CD4-positive, alpha-beta T cell treated with Interferon gamma for 1 hour (primary cell): ENCODE measurements around the gene XAB2.

Source experiments
- DNase-seq: peaks from one replicate; pipeline ENCODE4 v3.0.0-alpha.2; 2020

Gene XAB2

DNA sequence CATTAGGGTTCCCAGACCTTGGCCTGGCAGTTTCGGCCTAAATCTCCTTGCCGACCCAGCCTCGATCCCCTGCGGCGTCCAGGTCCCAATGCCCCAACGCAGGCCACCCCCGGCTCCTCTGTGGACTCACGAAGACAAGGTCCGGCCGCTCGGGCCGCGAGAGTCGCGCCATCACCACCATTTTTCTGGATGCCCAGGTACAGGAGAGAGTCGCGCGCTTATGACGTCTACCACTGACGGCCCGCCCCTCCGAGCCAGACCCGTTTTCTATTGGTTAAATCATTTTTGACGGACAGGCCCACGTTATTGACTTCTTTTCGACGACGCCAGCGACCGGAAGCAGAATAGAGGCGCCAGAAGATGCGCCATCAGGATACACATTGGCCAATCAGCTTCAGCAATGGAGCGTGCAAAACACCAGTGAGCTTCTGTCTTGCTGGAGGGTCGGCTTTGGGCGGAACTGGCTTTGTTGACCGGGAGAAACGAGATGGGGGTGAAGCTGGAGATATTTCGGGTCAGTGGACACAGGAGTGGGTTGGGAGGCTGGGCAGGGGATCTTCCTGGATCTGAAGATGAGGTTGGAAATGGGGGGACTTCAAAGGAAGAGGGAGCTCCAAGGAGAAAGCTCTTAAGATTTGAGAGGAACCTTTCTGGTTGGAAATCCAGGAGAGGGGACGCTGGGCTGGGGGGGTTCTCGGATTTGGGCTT lies at the start of gene XAB2, which contains the start of gene PET100:
TSS of gene XAB2 (minus strand) at position 199 of the 708 bp plus-strand sequence. CDS start at position 181, 18 bp downstream.
TSS of gene PET100 (plus strand) at position 447 of the 708 bp plus-strand sequence. CDS start at position 488, 41 bp downstream.
- DNase-seq = peak; percentile 98

DNA sequence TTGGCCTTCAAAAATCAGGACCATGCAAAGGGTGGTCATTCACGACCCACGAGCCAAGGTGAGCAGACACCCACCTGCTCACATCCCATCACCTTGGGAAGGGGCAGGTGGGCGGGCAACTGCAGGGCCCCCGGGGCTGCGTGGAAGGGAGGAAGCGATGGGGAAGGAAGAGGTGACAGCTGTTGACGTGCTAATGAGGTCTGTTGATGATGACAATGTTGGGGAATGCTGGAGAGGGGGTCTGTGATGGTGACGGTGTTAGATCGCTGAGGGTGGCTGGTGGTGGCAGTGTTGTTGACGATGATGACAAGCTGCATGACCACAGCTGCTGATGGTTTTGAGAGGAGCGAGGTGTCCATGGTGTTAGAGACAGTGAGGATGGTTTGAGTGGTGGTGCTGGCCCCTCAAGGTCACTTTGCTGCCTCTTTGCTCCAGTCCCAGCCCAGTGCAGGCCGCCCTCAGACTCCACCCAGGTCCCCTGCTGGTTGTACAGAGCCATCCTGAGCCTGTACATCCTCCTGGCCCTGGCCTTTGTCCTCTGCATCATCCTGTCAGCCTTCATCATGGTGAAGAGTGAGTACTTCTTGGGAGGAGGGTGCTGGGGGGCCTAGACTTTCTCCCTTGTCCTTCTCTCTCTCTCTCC lies 48.4 kb upstream of the XAB2 start:
- DNase-seq = no peak

DNA sequence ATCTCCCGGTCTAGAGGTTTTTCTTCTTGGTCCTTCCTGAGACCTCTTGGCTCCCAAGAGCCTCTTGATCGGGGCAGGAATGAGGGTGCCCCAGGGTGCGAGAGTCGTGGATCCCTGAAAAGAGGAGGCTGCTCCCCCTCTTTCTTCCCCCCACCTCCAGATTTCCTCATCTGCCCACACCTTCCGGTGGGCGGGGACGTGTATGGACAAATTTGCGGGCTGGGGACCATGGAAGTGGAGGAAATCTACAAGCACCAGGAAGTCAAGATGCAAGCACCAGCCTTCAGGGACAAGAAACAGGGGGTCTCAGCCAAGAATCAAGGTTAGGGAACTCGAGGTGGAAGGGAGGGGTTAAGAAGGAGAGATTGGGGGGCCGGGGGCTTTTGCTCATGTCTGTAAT lies 47.5 kb upstream of the XAB2 start, which contains the start of gene MCEMP1:
TSS of gene MCEMP1 (plus strand) at position 237 of the 400 bp plus-strand sequence. CDS start at position 268, 31 bp downstream.
- no peak for DNase-seq

DNA sequence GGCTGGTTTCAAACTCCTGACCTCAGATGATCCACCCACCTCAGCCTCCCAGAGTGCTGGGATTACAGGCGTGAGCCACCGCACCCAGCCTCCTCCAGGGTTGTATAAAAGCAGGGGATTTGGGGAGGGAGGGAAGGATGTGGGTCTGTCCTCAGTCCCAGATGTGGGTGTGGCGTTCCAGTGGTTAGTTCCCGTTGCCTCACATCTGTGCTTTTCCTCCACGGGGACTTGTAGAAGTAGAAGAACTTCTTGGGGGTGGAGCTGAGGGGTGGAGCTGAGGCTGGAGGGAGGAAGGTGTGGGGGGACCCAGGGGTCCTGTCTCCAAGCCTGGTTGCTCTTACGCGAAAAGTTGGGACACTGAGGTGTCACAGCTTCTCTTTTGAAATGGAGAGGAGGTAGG lies 47.0 kb upstream of the XAB2 start:
- DNase-seq = no peak

DNA sequence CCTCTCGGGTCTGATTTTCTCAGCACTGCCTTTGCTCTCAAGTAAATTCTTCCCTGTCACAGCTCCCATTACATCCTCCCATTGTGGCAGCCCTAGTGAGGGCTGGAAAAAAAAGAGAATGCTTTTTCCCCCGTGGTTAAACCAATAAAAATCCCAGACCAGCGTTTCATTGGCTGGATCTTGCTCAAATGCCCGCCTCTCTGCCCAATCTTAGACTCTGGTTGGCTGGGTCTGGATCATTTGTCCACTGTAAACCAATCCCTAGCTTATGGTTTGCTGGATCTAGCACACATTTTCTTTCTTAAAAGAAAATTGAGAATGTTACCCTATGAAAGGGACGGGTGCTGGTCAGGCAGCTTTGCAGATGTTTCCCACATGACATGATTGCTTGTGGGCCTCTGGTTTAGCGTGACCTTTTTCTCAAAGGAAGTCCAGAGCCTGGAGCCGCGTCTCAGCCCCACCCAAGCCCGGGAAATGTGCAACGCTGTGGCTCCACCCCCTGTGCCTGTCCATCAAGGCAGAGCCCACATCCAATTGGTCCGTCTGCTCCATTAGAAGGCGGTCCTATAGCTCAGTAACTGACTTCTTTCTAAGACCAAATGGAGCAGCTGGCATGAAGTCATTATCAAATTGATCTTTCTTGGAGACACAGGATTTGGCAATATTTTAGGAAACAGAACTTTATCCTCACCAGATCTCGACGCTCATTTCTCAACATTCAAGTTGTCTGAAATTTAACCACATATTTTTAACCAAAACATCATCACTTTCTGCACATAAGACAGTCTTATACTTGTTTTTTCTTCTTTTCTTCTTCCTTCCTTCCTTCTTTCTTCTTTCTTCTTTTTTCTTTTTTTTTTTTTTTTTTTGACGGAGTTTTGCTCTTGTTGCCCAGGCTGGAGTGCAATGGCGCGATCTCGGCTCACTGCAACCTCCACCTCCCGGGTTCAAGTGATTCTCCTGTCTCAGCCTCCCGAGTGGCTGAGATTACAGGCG lies 45.0 kb upstream of the XAB2 start:
- peak; percentile 75 for DNase-seq

DNA sequence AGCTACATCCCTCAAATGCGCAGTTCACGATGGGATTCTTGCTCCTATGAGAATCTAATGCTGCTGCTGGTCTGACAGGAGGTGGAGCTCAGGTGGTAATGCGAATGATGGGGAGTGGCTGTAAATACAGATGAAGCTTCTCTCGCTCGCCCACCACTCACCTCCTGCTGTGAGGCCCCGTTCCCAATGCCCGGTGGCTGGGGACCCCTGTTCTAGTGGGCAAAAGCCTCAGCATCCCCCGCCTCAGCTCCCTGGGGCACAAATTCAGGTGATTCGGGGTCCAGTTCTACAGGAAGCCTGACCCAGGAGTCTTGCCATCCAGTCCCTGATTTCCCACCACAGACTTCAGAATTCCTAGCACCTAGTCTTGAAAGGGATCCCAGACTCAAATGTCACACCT lies 43.2 kb upstream of the XAB2 start:
- DNase-seq = no peak

DNA sequence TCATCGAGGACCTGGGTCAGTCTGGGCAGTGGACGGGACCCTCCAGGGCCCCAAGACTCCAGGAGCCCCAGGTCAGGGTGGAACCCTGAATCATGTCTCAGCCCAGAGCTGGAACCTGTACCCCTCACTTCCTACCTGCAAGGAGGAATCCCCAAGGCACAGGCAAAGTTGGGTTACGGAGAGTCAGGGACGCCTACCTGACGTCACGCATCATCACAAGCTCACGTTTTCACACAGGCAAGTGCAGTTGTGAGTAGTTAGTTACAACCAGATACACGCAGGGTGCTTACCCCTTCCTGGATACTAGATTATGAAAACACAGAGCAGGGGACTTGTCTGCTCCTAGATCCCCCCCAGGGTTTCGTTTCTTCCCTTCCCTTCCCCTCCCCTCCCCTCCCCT lies 41.4 kb upstream of the XAB2 start:
- no peak for DNase-seq

DNA sequence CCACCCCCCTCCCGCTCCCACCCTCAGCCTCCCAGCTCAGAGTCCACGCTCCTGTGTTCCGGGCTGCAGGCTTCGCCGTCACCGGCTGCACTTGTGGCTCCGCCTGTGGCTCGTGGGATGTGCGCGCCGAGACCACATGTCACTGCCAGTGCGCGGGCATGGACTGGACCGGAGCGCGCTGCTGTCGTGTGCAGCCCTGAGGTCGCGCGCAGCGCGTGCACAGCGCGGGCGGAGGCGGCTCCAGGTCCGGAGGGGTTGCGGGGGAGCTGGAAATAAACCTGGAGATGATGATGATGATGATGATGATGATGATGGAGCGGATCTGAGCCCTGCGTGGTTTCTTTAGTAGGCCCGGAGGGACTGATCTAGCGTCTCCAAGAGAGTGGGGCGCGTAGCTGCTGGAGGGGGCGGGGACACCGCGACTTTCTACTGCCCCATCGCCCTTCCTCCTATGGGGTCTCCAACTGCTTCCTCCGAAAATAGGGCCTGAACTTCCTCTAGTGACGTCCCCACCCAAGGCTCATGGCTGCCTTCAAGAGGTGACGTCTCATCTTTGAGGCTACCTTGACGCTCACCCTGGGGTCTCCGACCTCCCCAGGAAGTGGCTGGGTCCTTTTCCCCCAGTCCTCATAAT lies 40.9 kb upstream of the XAB2 start:
- DNase-seq = peak; percentile 54

DNA sequence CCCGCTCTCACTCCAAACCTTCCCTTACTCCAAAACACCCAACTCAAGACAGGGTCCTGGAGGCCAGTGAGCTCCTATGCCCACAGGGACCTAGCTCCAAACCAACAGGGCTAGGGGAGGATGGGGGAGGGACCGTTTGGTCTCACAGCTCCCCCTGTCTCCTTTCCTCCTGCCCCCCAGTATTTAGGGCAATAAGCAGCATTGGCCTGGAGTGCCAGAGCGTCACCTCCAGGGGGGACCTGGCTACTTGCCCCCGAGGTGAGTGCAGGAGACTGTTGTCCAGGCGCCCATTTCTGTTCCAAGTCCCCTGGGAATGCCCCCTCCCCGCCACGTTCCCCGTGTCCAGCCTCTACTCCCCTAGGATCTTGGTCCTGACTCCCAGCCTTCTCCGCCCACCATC lies 40.3 kb upstream of the XAB2 start:
- no peak for DNase-seq

DNA sequence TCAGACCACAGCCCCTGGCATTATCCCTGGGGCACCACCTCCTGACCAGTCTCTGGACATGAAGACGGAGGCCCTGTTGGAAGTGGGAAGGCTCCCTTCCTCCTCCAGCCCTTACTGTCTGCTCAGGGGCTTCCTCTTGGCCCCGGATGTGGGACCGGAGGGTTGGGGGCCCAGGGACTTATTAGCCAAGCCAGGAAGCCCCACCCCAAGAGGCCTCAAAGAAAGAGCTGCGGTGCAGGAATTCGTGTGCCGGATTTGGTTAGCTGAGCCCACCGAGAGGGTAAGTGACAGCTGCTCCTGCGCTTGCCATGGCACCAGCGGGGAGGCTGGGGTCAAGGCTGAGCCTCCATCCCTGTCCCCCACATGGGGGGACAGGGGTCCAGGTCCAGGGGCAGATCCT lies 39.5 kb upstream of the XAB2 start, which contains the start of gene RETN:
TSS of gene RETN (plus strand) at position 208 of the 400 bp plus-strand sequence. CDS start 278 bp downstream, outside the sequence.
- no peak for DNase-seq

DNA sequence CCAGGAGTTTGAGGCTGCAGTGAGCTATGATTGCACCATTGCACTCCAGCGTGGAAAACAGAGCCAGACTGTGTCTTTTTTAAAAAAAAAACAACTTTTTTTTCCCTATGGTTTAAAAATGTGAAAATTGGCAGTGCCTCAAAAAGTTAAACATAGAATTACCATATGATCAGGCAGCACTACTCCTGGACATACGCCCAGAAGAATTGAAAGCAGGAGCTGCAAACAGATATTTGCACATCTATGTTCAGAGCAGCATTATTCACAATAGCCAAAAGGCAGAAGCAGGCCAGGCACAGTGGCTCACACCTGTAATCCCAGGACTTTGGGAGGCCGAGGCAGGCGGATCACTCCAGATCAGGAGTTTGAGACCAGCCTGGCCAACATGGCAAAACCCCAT lies 35.7 kb upstream of the XAB2 start:
- DNase-seq = no peak

DNA sequence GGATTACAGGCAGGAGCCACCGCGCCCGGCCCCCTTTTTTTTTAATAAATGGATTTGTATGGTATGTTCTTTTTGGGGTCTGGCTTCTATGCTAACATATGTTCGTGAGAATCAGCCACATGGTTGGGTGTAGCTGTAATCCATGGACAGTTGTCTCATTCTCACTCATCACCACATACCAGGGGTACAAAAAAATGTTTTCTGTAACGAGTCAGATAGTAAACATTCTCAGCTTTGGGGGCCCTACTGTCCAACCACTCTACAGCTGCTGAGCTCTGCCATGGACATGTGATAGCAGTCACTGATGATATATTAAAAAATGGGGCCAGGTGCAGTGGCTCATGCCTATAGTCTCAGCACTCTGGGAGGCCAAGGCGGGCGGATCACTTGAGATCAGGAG lies 34.4 kb upstream of the XAB2 start:
- DNase-seq = no peak

DNA sequence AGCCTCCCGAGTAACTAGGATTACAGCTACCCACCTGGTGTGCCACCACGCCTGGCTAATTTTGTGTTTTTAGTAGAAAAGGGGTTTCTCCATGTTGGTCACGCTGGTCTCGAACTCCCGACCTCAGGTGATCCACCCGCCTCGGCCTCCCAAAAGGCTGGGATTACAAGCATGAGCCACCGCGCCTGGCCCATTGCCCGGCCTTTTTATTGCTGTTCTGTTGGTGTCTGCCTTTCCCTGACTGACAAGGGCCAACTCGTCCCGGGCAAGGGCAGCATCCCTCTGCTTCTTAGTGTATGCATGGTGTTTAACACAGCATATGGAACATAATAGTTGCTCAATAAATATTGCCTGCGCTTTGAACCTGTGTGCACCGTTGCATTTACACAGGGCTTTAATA lies 33.3 kb upstream of the XAB2 start:
- no peak for DNase-seq

DNA sequence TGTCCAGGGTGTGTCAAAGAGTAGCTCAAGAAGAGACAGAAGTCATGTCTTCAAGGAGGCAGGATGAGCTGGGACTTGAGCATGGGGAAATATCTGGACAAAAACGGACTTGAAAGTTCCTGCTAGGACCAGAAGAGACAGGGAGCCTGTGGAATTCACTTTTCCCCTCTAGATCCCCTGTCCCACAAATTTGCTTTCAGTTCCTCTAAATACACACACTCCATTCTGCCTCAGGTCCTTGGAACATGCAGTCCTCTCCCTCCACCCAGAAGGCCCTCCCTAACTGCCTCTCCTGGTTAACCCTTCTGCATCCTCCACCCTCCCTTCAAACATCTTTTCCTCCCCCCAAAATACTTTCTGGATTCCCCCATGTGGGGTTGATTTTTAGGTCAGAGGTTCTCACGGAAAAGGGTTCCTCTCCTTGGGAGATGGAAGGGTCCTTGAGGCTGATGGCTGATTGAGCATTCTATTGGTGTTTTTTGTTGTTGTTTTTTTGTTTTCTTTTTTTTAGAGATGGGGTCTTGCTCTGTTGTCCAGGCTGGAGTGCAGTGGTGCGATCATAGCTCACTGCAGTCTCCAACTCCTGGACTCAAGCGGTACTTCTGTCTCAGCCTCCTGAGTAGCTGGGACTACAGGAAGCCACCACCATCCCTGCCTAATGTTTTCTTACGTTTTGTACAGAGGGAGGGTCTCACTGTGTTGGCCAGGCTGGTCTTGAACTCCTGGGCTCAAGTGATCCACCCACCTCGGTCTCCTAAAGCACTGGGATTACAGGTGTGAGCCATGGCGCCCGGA lies 32.6 kb upstream of the XAB2 start:
- no peak for DNase-seq

DNA sequence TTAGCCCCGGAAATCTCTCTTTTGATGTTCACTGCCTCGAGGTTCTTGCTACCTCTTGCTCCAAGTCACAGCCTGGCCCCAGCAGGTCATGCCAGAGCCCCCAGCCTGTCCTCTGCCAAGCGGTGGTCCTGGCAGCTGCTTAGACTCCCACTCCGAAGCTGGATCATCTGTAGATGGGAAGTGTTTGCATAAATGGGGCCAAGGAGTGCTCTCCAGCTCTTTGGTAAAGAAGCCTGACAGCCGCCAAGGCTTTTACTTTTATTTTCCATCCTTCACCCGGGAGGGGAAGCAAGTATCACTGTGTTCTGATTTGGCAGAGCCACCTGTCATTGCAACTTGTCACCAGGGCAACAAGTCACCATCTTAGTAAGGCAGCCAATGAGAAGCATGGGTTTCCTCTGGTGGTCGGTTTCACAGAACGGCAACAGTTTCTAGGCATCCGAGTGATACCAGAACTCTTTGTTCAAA lies 28.9 kb upstream of the XAB2 start:
- DNase-seq = peak; percentile 66

DNA sequence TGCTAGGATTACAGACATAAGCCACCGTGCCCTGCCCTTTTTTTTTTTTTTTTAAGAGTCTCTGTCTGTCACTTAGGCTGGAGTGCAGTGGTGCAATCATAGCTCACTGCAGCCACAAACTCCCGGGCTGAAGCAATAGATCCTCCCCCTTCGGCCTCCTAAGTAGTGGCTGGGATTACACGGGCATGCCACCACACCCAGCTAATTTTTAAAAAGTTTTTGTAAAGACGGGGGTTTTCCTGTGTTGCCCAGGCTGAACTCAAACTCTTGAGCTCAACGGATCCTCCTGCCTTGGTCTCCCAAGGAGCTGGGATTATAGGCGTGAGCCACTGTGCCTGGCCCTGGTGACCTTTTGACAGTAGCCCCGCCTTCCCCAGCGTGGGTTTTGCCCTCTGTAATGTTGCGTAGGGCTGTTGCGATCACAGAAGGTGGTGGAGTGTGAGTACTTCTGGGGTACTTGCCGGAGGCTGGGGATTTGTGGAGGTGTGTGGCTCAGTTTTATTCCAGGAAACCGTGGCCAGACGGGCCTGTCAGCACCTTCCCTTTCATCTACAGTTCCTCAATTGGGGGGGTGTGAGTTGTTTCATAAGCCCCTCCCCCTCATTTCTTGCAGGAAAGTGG lies 27.9 kb upstream of the XAB2 start:
- peak; percentile 78 for DNase-seq

DNA sequence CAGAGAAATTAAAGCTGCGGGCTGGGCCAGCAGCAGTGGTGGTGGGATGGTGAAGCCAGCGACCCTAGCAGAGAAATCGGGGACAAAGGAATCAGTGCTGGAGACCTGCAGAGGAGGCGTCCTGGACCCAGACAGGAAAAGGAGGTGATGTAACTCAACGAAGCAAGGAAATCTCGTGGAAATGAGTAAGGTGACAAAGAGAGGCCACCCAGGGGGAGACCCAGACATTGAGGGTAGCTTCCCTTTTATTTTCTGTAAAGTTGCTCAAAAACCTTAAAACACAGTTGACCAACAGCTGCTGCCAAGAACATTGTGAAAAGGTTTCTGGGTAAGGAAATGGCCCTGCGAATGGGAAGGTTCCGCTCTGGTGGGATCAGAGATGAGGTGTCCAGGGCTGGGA lies 26.2 kb upstream of the XAB2 start:
- DNase-seq = peak; percentile 45

DNA sequence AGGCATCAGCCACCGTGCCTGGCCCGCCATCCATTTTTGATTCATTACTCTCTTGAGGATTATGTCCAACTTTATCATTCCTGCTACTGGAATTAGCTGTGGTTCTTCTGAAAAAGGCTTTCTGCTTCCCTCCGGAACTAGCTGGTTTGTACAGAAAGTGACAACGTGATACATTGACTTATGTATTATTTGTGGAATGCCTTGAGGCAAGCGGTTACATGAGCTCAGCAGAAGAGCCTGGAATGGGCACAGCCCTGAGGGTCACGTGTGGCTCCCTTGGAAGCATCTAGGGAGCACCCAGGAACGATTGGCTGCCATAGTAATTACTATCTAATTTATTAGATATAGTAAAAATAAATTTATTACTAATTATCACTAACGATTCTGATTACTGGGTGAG lies 25.1 kb upstream of the XAB2 start:
- no peak for DNase-seq

DNA sequence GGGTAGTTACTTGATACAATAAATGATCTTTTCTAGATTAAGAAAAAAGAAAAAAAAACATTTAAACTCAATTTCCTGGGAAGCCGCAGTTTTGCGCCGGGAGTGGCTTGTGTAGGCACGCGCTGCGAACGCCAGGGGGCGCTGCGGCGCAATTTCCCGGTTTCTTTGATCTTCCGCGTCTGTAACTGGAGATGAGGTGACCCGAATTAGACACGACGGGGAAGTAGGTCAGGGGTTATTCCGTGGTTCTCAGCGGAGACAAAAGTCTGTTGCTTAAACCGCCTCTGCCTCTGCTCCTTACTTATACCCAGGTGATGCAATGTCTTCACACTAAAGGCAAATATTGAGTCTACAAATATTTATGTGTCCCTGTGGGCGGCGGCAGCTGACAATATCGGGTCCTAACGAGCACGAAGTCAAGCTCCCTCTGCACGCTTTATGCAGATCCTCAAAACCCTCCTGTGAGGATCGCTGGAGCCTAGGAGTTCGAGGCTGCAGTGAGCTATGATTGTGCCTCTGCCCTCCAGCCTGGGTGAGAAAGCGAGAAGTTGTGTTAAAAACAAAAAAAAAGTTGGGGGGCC lies 22.8 kb upstream of the XAB2 start:
- peak; percentile 84 for DNase-seq

DNA sequence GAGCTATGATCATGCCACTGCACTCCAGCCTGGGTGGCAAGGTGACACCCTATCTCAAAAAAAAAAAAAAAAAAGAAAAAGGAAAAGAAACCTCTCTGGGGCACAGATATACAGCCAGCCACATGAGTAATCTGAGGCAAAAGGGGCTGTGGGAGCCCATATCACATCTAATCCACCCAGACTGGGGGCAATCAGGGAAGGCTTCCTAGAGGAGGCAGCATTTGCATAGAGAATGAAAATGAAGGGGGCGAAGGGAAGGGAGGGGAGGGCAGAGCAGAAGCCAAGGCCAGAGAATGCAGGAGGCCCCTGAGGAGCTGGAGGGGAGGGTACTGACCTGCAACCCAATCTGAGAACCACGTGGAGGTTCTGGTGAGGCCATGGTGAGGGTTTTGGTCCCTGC lies 20.8 kb upstream of the XAB2 start:
- no peak for DNase-seq
